ENCODE results near the gene AP2B1. TPM values are rescaled to one million over a fixed set of nuclear protein-coding genes. Genes with fewer than 3 reads are reported as not detected.

Gene AP2B1
- polyA plus RNA-seq, 10 donors = 72.0 to 89.4 (median 83.2) TPM

DNA sequence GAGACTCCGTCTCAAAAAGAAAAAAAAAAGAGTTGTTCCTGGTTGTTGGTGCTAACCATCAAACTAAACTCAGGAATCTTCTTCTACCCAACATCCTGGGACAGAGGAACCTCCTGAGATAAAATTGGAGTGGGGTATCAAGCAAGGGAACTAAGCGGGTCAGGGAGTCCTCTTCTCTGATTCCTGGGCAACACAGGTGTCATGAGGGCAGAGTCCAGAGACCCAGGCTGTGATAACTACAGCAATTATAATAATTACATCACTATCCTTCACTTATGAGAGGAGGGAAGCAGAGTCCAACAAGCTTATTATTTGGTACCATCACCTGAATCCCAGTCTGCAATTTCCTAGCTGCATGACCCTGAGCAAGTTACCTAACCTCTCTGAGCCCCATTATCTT lies 181.7 kb downstream of the AP2B1 start:
- no peak for DNase-seq

DNA sequence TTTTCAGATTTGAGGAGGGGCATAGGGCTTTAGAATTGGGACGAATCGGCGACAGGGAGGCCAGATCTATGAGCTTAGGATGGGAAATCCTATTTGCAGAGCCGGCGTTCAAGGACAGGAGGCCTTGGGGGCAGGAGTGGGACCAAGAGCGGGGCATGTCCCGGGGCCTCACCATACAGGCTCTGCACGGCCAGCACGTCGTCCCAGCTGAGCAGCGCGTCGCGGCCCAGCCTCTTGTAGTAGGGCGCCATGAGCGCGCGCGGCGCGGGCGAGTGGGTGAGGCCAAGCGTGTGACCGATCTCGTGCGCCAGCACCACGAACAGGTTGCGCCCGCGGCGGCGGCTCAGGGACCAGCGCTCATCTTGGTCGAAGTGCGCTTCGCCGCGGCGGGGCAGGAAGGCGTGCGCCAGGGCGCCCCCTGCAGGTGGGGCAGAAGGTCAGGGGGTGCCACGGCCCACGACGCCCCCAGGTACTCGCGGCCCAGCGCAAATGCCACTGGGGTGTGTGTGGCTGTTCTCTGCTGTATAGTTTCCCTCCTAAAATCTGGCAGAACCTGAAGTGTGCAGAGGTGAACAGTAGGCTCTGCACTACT lies 182.9 kb downstream of the AP2B1 start:
- DNase-seq = no peak

DNA sequence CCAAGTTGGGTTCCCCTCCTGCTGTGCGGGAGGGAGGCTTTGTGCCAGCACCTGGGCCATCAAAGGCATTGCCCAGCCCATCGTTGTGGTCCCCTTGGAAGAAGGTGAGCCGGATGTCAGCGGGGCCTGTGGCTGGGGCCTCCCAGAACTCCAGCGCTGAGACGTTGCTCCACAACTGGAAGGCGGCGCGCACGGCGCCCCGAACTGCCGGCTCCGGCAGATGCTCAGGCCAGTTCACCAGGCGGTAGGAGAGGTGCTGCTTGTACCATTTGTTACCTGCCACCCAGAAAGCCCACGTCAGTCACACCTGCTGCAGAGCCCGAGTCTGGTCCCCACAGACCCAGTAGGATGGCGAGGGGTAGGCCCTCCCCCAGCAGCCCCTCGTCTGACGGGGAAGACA lies 186.0 kb downstream of the AP2B1 start:
- DNase-seq = no peak

DNA sequence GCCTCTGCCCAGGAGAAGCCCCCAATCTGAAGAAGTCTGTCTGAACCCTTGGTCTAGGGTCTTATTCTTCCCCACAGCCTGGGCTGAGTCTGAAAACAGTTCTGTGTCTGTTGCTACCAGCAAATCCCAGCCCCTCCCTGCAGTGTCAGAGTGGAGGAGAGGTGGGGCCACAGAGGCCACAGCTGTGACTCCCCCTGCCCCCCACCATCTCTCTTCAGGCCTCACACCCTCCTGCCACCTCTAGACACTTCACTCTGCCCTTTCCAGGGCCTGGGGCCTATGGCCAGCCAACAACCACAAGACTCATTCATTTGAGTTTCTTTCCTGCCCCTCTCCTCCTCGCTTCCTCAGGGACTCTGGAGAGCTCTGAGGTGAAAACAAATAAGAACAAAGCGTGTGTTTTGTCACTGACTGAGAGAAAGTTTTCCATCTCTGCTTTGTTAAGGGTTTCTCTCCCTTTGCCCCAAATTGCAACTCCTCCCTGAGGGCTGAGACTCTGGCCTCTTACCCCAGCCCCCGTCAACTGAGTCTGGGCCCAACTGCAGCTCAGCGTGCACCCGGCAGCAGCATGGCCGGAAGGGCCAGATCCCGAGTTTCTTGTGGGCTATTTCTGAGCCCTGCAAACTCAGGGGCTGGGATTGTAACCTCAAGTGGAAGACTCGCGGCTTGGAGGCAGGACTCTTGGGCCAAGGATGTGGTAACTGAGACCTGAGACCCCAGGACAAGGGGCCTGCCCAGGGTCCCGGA lies 186.7 kb downstream of the AP2B1 start:
- DNase-seq = peak in 1 of 3 donors; percentile 43

DNA sequence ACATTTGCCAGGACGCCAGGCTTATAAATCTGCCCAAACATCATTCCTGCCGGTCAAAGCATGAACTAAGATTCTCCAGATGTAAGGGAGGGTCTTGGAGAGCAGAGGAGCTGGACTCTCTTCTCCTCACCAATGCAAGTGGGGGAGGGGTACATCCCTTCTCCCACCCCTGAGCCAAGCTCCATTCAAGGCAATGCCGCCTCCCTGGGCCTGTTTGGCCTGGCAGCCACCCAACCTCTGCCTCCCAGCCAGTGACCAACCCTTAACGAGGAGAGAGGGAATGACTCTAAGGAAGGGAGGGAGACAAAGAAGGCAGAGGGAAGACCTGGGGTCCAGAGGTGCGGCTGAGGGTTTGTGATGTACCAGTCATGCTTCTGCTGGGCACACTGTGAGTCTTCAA lies 187.4 kb downstream of the AP2B1 start:
- peak in 1 of 3 donors; percentile 29 for DNase-seq

DNA sequence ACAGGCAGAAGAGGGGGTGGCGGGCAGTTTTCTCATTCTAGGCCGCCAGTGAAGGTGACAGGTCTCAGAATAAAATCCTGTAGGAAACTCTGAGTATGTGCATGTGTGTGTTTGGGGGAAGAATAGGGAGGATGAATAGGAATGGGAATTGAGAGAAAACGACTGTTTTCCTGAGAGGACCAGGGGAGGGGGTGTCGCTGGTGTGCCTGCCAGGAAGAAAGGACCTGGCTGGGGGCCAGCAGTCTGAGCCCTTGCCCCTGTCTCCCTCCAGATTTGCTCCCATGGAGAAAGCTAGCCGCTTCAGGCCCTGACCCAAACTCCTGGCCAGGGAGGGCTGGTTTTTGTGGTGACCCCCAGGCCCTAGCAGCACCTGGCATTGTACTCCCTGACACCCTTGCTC lies 187.9 kb downstream of the AP2B1 start:
- no peak for DNase-seq

DNA sequence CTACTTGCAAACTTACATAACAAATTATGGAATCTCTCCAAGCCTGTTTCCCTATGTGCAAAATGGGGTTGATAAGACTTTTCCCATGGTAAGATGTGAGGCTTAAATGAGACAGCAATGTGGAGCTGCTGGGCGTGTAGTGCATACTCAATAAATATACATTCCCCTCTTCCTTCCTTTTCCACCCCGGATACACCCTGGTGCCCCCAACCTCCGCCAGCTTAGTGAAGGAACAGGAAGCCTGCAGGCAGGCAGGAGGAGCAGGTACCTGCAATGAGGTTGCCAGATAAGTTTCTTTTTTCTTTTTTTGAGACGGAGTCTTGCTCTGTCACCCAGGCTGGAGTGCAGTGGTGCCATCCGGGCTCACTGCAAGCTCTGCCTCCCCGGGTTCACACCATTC lies 188.5 kb downstream of the AP2B1 start:
- DNase-seq = no peak

Other genes starting within 250 kb of the AP2B1 start
- 10 to 100 TPM in 7 of 10 donors, 1 to 10 TPM in 3; 7.5 to 19.9 (median 14.2) TPM for gene SLFN11, start 213.7 kb upstream of the AP2B1 start, polyA plus RNA-seq (ENCODE audit: insufficient read length in 10 of 10)
- 1 to 10 TPM; 4.6 to 9.1 (median 6.7) TPM for gene SLFN12, start 154.8 kb upstream of the AP2B1 start, polyA plus RNA-seq (ENCODE audit: insufficient read length in 10 of 10)
- gene SLFN13, start 138.6 kb upstream of the AP2B1 start, polyA plus RNA-seq (ENCODE audit: insufficient read length in 10 of 10) = 1 to 10 TPM; 1.7 to 7.3 (median 4.2) TPM
- 1 to 10 TPM in 1 of 10 donors, under 1 TPM in 6, not detected in 3; 0.05 to 3.6 (median 0.32) TPM for gene SLFN12L, start 49.6 kb upstream of the AP2B1 start, polyA plus RNA-seq (ENCODE audit: insufficient read length in 10 of 10)
- under 1 TPM in 9 of 10 donors, not detected in 1; 0.09 to 0.61 (median 0.23) TPM for gene SLFN14, start 26.5 kb upstream of the AP2B1 start, polyA plus RNA-seq (ENCODE audit: insufficient read length in 10 of 10)
- gene PEX12, start 8.8 kb upstream of the AP2B1 start, polyA plus RNA-seq (ENCODE audit: insufficient read length in 10 of 10) = 1 to 10 TPM; 7.1 to 9.2 (median 7.9) TPM
- 1 to 10 TPM; 1.1 to 4.1 (median 2.1) TPM for gene RASL10B, start 144.3 kb downstream of the AP2B1 start, polyA plus RNA-seq (ENCODE audit: insufficient read length in 10 of 10)
- gene GAS2L2, start 165.9 kb downstream of the AP2B1 start, polyA plus RNA-seq (ENCODE audit: insufficient read length in 10 of 10) = not detected
- not detected for gene C17orf50, start 173.6 kb downstream of the AP2B1 start, polyA plus RNA-seq (ENCODE audit: insufficient read length in 10 of 10)
- gene MMP28, start 208.3 kb downstream of the AP2B1 start, polyA plus RNA-seq (ENCODE audit: insufficient read length in 10 of 10) = 1 to 10 TPM; 1.6 to 5.0 (median 3.2) TPM
- 100 to 1,000 TPM in 9 of 10 donors, 10 to 100 TPM in 1; 94.1 to 155 (median 124) TPM for gene TAF15, start 222.2 kb downstream of the AP2B1 start, polyA plus RNA-seq (ENCODE audit: insufficient read length in 10 of 10)

Data from muscle of back (tissue), 11 donors.